GM18505 (cell line): Measurements from ENCODE around the gene RAB33B.
A peak's percentile ranks its signal among the peaks of the same experiment; 100 is the strongest.
"Not testable (repeated sequence)": the region's sequence is repeated elsewhere in the genome, so short reads cannot be mapped to it uniquely, and the experiment has no call there.

Source experiments
- ATAC-seq: cut with Tn5 transposase; IDR thresholded peaks from one replicate; pipeline ENCODE4 v1.9.1; 2021; ENCODE audit not compliant: unreplicated experiment
- POLR2A ChIP-seq: IDR thresholded peaks from 4 replicates; pipeline ENCODE4 v1.6.1; 2011; ENCODE audit warnings: borderline replicate concordance; ENCODE audit not compliant: insufficient read depth, insufficient read length; ENCODE audit errors: extremely low read depth

RAB33B gene

DNA sequence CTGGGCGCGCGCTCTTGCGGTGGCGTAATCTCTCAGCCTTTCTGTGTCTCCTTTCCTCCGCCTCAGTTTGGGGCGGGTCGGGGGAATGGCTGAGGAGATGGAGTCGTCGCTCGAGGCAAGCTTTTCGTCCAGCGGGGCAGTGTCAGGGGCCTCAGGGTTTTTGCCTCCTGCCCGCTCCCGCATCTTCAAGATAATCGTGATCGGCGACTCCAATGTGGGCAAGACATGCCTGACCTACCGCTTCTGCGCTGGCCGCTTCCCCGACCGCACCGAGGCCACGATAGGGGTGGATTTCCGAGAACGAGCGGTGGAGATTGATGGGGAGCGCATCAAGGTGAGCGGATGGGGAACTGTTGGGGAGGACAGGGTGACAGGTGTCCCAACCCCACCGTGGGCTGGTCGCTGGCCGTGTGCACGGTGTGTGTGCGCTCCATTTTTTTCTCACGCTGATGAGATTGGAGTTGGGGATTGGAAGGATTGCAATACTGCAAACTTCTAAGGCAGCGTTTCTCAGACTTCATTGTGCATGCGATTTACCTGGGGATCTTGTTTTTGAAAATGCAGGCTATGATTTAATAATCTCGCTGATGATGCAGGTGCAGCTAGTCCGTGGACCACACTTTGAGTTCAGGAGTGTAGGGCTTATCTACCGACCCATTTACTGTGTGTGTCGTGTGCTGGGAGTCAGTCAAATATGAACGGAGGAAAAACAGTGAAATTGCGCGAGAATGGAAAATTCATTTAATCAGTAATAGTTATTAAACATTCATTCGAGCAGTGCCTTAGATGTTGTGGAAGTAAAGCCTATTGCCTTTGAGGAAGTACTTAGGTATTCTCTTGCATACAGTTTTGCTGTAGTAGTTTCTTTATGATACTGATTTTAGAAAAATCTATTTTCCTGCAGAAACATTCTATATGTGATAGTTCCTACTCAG lies at the start of gene RAB33B:
Gene RAB33B (plus strand): TSS at position 11 of the 935 bp plus-strand sequence. CDS start 75 bp downstream, at position 86.
- ATAC-seq, result peak; percentile 3
- TF ChIP-seq POLR2A, result no peak

DNA sequence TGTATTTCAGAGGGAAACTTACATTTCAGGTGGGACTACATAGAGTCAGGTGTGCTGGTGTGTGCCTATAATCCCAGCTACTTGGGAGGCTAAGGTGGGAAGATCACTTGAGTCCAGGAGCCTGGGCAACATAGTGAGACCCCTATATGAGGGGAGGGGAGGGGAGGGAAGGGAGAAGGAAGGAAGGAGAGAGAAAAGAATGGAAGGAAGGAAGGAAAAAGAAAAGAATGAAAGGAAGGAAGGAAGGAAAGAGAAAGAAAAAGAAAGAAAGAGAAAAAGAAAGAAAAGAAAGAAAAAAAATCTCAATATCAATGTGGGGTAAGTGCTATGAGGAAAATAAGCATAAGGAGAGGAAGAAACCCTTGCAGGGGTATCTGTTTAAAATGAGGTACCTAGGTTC lies 43.6 kb upstream of the RAB33B start:
- TF ChIP-seq POLR2A, result no peak
- no peak for ATAC-seq

DNA sequence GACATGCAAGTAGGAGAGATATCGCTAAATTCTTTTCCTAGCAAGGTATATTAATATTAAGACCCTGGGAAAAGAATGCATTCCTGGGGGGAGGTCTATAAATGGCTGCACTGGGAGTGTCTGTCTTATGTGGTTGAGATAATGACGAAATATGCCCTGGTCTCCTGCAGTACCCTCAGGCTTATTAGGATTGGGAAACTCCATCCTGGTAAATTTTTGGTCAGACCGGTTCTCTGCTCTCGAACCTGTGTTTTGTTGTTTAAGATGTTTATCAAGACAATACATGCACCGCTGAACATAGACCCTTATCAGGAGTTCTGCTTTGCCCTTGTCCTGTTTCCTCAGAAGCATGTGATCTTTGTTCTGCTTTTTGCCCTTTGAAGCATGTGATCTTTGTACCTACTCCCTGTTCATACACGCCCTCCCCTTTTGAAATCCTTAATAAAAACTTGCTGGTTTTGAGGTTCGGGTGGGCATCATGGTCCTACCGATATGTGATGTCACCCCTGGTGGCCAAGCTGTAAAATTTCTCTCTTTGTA lies 39.2 kb upstream of the RAB33B start:
- not testable (repeated sequence) for ATAC-seq

DNA sequence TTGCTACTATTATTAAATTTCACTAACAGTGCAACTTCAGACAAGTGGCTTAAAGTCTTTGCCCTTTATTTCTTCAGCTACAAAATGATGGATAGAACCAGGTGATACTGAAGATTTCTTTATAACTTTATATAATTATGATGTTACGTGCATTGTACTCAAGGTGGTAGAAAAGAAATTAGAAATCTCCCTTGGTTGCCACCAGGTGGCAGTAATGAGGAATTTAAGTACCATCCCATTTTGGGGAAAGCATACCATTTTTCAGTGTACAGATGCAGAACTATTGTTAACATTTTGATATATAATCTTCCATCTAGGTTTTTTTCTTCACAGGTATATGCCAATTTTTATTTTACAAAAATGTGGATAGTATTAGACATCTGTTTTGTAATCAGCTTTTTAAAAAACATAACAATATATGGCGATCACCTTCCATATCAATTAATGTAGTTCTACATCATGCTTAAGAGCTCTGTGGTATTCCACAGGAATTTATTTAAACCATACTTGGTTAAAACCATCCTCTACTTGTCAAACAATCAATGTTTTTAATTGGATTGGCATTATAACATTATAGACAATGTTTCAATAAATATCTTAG lies 37.7 kb upstream of the RAB33B start:
- no peak for ATAC-seq

DNA sequence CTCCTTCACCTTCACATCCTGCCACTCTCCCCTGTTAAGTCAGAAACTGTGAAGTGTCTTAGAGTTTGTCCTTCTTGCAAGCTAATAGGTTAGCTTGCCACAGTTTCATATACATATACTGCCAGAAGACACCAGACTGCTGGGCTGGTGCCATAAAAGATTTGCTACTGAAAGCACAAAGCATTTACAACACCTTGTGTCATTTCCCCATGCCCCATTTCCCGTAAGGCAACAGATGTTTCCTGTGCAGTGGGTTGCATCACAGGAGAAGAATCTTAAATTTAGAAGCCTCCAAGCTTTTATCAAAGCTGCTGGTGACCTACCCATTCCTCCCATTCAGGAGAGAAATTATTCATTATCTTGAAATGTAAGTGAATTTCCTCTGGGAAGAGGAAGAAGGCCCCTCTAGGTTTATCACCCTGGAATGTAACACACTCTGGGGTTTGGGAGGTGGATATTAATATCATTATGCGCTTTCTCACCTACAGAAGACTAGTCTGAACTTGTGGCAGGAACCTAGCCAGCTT lies 34.5 kb upstream of the RAB33B start:
- no peak for TF ChIP-seq POLR2A
- peak; percentile 89 for ATAC-seq

More for the DNA sequence above, 37.7 kb upstream of the RAB33B start:
- TF ChIP-seq POLR2A, result no peak

DNA sequence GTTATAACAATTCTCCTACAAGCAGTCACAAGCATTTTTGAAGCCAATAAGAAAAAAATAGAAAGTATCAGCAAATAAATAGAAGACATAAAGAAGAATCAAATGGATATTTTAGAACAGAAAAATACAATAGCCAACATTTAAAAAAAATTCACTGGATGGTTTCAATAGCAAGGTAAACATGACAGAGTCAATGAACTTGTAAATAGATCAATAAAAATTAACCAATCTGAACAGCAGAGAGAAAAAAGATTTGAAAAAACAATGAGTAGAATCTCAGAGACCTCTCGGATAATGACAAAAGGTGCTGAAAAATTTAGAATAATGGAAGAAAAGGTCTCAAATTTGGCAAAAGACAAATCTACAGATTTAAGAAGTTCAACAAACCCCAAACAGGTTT lies 33.3 kb upstream of the RAB33B start:
- no peak for ATAC-seq
- TF ChIP-seq POLR2A, result no peak

DNA sequence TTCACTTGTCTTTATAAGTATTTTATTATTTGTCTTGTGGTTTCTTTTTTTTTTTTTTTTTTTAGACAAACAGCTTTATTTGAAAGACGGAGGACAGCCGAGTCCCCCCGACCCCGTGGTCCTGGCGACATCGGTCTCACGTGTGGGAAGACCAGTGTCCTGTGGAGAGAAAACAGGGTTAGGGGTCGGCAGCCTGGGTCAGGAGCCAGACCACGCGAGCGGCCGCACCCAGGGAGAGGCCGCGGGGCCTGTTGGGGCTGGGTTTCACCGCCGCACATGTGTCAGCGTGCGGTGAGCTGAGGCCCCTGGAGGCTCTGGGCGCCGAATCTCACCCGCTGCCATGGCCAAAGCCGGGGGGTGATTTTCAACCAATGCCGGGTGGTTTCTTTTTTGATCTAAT lies 17.8 kb upstream of the RAB33B start:
- TF ChIP-seq POLR2A, result no peak
- ATAC-seq, result no peak

DNA sequence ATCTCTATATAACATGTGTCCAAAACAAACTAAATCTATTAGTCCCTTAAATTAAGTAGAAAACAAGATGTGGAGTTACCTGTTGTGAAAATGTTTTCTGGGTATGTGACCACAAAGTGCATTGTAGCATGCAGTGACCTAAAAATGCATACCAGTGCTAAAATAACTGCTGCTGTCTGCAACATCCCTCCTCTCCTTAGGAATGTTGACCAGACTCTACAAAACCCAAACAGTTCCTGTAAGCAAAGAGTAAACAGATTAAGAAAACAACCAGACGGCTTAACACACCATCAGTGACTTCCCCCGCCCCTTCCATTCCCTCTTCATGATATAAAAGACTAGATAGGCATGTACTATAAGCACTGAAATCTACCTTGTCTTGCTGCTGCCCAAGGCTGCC lies 15.8 kb upstream of the RAB33B start:
- TF ChIP-seq POLR2A, result no peak
- ATAC-seq, result no peak

DNA sequence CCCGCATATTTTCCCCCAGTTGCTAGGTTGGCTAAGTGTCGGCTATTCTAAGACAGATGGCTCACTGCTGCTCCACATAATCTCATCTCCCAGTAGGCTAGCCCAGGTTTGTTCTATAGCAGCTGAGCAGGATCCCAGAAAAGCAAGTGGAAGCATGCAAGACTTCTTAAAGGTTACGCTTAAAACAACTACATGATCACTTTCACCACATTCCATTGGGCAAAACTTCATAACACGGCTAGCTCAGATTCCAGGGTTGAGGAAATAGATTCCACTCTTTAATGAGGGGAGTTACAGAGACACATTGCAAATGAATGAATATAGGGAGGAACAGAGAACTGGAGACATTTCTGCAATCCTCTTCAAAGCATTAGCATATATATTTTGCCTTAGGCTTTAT lies 12.9 kb upstream of the RAB33B start:
- no peak for ATAC-seq
- TF ChIP-seq POLR2A, result no peak

DNA sequence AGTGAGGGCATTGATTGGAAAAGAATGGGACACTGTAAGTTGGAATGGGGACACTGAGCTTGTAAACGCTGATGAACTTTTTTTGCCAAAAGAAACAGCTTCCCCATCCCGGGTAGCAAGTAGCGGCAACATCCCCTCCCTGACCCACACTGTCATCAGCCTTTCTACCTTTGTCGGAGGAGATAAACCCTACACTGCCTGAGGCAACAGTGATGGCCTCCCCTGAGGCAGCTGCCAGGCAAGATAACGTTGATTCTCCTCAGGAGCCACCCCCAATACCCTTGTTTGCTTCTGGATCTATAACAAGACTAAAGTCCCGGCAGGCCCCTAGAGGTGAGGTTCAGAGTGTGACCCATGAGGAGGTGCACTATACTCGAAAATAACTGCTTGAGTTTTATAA lies 10.3 kb upstream of the RAB33B start:
- no peak for ATAC-seq
- no peak for TF ChIP-seq POLR2A

DNA sequence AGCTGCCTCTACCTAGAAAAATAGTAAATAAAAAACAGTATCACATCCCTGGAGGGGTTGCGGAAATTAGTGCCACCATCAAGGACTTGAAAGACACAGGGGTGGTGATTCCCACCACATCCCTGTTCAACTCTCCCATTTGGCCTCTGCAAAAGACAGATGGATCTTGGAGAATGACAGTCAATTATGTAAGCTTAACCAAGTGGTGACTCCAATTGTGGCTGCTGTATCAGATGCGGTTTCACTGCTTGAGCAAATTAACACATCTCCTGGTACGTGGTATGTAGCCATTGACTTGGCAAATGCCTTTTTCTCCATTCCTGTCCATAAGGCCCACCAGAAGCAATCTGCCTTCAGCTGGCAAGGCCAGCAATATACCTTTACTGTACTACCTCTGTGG lies 9.0 kb upstream of the RAB33B start:
- ATAC-seq, result not testable (repeated sequence)

DNA sequence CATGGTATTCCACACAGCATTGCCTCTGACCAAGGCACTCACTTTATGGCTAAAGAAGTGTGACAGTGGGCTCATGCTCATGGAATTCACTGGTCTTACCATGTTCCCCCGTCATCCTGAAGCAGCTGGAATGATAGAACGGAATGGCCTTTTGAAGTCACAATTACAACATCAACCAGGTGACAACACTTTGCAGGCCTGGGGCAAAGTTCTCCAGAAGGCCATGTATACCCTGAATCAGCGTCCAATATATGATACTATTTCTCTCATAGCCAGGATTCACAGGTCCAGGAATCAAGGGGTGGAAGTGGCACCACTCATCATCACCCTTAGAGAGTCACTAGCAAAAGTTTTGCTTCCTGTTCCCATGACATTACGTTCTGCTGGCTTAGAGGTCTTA lies 6.8 kb upstream of the RAB33B start:
- ATAC-seq, result not testable (repeated sequence)

DNA sequence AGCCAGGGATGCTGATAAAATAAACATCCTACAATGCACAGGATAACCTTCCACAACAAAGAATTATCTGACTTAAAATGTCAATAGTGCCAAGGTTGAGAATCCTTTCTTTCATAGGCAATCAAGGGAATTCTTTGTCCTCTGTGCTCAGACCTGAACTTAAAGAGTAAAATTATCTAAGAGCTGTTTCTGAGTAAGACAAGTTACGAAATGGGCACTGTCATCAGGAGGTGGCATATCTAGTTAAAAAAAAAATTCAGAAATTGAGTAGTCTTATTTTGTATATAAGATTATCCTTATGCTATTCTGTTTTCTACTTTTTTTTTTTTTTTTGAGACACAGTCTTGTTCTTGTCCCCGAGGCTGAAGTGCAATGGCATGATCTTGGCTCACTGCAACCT lies 3.3 kb upstream of the RAB33B start:
- TF ChIP-seq POLR2A, result no peak
- ATAC-seq, result no peak

DNA sequence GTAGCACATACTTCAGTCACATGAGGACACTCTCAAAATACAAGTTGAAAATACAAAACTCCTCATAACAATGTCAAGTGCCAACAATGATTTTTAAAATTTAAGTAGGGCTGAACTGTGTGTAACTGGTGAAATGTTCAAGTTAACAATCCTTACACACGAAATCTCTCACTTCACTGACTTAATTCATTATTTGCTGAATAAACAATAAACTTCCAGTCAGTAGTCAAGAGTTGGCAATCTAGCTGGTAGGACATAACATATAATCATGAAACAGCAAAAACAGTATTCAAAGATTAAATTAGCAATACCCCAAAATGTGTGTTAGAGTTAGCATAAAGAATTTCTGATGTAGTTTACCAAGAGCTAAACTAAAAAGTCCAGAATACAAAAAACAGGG lies 1.9 kb upstream of the RAB33B start:
- no peak for TF ChIP-seq POLR2A
- ATAC-seq, result no peak
